GM04503 (cell line): Measurements from ENCODE around the gene ACE.
A peak's percentile ranks its signal among the peaks of the same experiment; 100 is the strongest.
"Not testable (repeated sequence)": the region's sequence is repeated elsewhere in the genome, so short reads cannot be mapped to it uniquely, and the experiment has no call there.

ENCODE experiments used
- DNase-seq: peaks from one replicate; pipeline ENCODE4 v3.0.0-alpha.2; 2012; ENCODE audit warnings: low read depth

The ACE gene

GRCh38 chr17:63444457-63444856, 32.4 kb upstream of the ACE start:
- DNase-seq = no peak

GRCh38 chr17:63445065-63445464, 31.8 kb upstream of the ACE start:
- DNase-seq = no peak

GRCh38 chr17:63445571-63445953, 31.3 kb upstream of the ACE start:
- no peak for DNase-seq

GRCh38 chr17:63445954-63446752, 30.7 kb upstream of the ACE start, which contains the start of gene CYB561:
TSS of gene CYB561 (minus strand) at chr17:63446306. CDS start at chr17:63437547, 8,759 bp downstream.
- no peak for DNase-seq

GRCh38 chr17:63446753-63447470, 29.9 kb upstream of the ACE start:
- no peak for DNase-seq

GRCh38 chr17:63447471-63448009, 29.3 kb upstream of the ACE start:
- no peak for DNase-seq

- DNase-seq = no peak
Measured at GRCh38 chr17:63448655-63449054, 28.2 kb upstream of the ACE start.

- no peak for DNase-seq
Measured at GRCh38 chr17:63450551-63450950, 26.3 kb upstream of the ACE start.

- no peak for DNase-seq
Measured at GRCh38 chr17:63451150-63451549, 25.7 kb upstream of the ACE start.

GRCh38 chr17:63452046-63452961, 24.6 kb upstream of the ACE start:
- DNase-seq = no peak

- DNase-seq = no peak
Measured at GRCh38 chr17:63452962-63453551, 23.8 kb upstream of the ACE start.

GRCh38 chr17:63454357-63454756, 22.5 kb upstream of the ACE start:
- not testable (repeated sequence) for DNase-seq

GRCh38 chr17:63454915-63455314, 21.9 kb upstream of the ACE start:
- no peak for DNase-seq

GRCh38 chr17:63455417-63455816, 21.4 kb upstream of the ACE start:
- peak; percentile 21 for DNase-seq

- DNase-seq = no peak
Measured at GRCh38 chr17:63458478-63458877, 18.4 kb upstream of the ACE start.

- DNase-seq = no peak
Measured at GRCh38 chr17:63460018-63460417, 16.8 kb upstream of the ACE start.

- no peak for DNase-seq
Measured at GRCh38 chr17:63463771-63464170, 13.1 kb upstream of the ACE start.

- DNase-seq = no peak
Measured at GRCh38 chr17:63464691-63465236, 12.1 kb upstream of the ACE start.

- not testable (repeated sequence) for DNase-seq
Measured at GRCh38 chr17:63468099-63468498, 8.8 kb upstream of the ACE start.

GRCh38 chr17:63474174-63474573, 2.7 kb upstream of the ACE start:
- no peak for DNase-seq
